Measurements from ENCODE around the gene TLX3.

Gene TLX3

GRCh38 chr5:171309276-171310211 is 496 bp downstream of the TLX3 start:
- H3K36me3 ChIP-seq (replicated peaks; ENCODE audit: low read depth, low read length) = no peaks in the 10 kb centered on the region
- no peak for TF ChIP-seq EZH2phosphoT487 (IDR thresholded peaks at IDR 0.05; ENCODE audit: low read depth)
- no peaks in the 10 kb centered on the region for H4K20me1 ChIP-seq (ENCODE audit: insufficient read depth, low read length)
- H3K79me2 ChIP-seq (ENCODE audit: low read length) = no peaks in the 10 kb centered on the region
- H3K9me3 ChIP-seq (ENCODE audit: insufficient read depth, low read length) = no peaks in the 10 kb centered on the region
- no peak overlapping the region for H2AFZ ChIP-seq (ENCODE audit: low read depth, low read length)
- H3K4me2 ChIP-seq (ENCODE audit: low read length) = no peak overlapping the region
- no peak overlapping the region for H3K27ac ChIP-seq (ENCODE audit: low read length)
- H3K4me1 ChIP-seq (ENCODE audit: low read length) = no peaks in the 10 kb centered on the region
- no peak overlapping the region for H3K4me3 ChIP-seq (ENCODE audit: low read length)
- H3K9ac ChIP-seq (ENCODE audit: low read length) = no peak overlapping the region
- H3K27me3 ChIP-seq (ENCODE audit: low read depth, low read length) = peaks cover 20% of the 10 kb centered on the region

- H3K4me3 ChIP-seq (ENCODE audit: low read length) = no peak overlapping the region
- H2AFZ ChIP-seq (ENCODE audit: low read depth, low read length) = no peak overlapping the region
- H3K9me3 ChIP-seq (ENCODE audit: insufficient read depth, low read length) = no peaks in the 10 kb centered on the region
- H3K27ac ChIP-seq (ENCODE audit: low read length) = no peak overlapping the region
- H3K79me2 ChIP-seq (ENCODE audit: low read length) = no peaks in the 10 kb centered on the region
- no peaks in the 10 kb centered on the region for H3K36me3 ChIP-seq (replicated peaks; ENCODE audit: low read depth, low read length)
- TF ChIP-seq CTCF (IDR thresholded peaks at IDR 0.05; ENCODE audit: low read depth, low read length) (no peak), EZH2phosphoT487 (IDR thresholded peaks at IDR 0.05; ENCODE audit: low read depth) (no peak)
- no peak overlapping the region for H3K4me2 ChIP-seq (ENCODE audit: low read length)
- no peaks in the 10 kb centered on the region for H3K4me1 ChIP-seq (ENCODE audit: low read length)
- H4K20me1 ChIP-seq (ENCODE audit: insufficient read depth, low read length) = no peaks in the 10 kb centered on the region
- H3K27me3 ChIP-seq (ENCODE audit: low read depth, low read length) = peaks cover 20% of the 10 kb centered on the region
- no peak overlapping the region for H3K9ac ChIP-seq (ENCODE audit: low read length)
Measured at GRCh38 chr5:171310212-171310818, 1.3 kb downstream of the TLX3 start.

- no peaks in the 10 kb centered on the region for H3K9me3 ChIP-seq (ENCODE audit: insufficient read depth, low read length)
- H3K27ac ChIP-seq (ENCODE audit: low read length) = no peak overlapping the region
- H3K9ac ChIP-seq (ENCODE audit: low read length) = no peak overlapping the region
- H3K79me2 ChIP-seq (ENCODE audit: low read length) = no peaks in the 10 kb centered on the region
- H3K4me1 ChIP-seq (ENCODE audit: low read length) = no peaks in the 10 kb centered on the region
- H3K27me3 ChIP-seq (ENCODE audit: low read depth, low read length) = peaks cover 14% of the 10 kb centered on the region
- H2AFZ ChIP-seq (ENCODE audit: low read depth, low read length) = no peak overlapping the region
- no peaks in the 10 kb centered on the region for H4K20me1 ChIP-seq (ENCODE audit: insufficient read depth, low read length)
- H3K4me2 ChIP-seq (ENCODE audit: low read length) = no peak overlapping the region
- TF ChIP-seq EZH2phosphoT487 (IDR thresholded peaks at IDR 0.05; ENCODE audit: low read depth) = no peak
- no peaks in the 10 kb centered on the region for H3K36me3 ChIP-seq (replicated peaks; ENCODE audit: low read depth, low read length)
- H3K4me3 ChIP-seq (ENCODE audit: low read length) = no peak overlapping the region
Measured at GRCh38 chr5:171310819-171311321, 1.8 kb downstream of the TLX3 start.

- Histone ChIP-seq H3K4me1 (ENCODE audit: low read length) (no peaks in the 10 kb centered on the region), H3K79me2 (ENCODE audit: low read length) (no peaks in the 10 kb centered on the region), H4K20me1 (ENCODE audit: insufficient read depth, low read length) (no peaks in the 10 kb centered on the region), H3K4me2 (ENCODE audit: low read length) (no peak overlapping the region), H3K9me3 (ENCODE audit: insufficient read depth, low read length) (no peaks in the 10 kb centered on the region), H2AFZ (ENCODE audit: low read depth, low read length) (no peak overlapping the region), H3K36me3 (replicated peaks; ENCODE audit: low read depth, low read length) (no peaks in the 10 kb centered on the region), H3K27ac (ENCODE audit: low read length) (no peak overlapping the region), H3K4me3 (ENCODE audit: low read length) (no peak overlapping the region), H3K27me3 (ENCODE audit: low read depth, low read length) (peaks cover 8% of the 10 kb centered on the region), H3K9ac (ENCODE audit: low read length) (no peak overlapping the region)
- TF ChIP-seq CTCF (IDR thresholded peaks at IDR 0.05; ENCODE audit: low read depth, low read length) = no peak
- TF ChIP-seq EZH2phosphoT487 (IDR thresholded peaks at IDR 0.05; ENCODE audit: low read depth) = no peak
Measured at GRCh38 chr5:171311322-171312077, 2.5 kb downstream of the TLX3 start.

All from OCI-LY3 (cell line).